Hepatic stellate cell (primary cell): Measurements from ENCODE around the gene CFTR.
"Not testable (repeated sequence)": the region's sequence is repeated elsewhere in the genome, so short reads cannot be mapped to it uniquely, and the experiment has no call there.

Experiments
- DNase-seq: peaks from one replicate; pipeline ENCODE4 v3.0.0; 2011; ENCODE audit warnings: low spot score

The CFTR gene

GRCh38 chr7:117479225-117480054 lies at the start of gene CFTR:
Gene CFTR (plus strand): TSS chr7:117480025. CDS start chr7:117480095, 70 bp downstream.
- no peak for DNase-seq

GRCh38 chr7:117435475-117436043 lies 44.3 kb upstream of the CFTR start:
- DNase-seq, result no peak

GRCh38 chr7:117444646-117445045 lies 35.2 kb upstream of the CFTR start:
- DNase-seq, result no peak

- DNase-seq, result no peak
These were observed 34.6 kb upstream of the CFTR start for GRCh38 chr7:117445206-117445605.

- no peak for DNase-seq
These were observed 33.5 kb upstream of the CFTR start for GRCh38 chr7:117446220-117446815.

- no peak for DNase-seq
These were observed 31.2 kb upstream of the CFTR start for GRCh38 chr7:117448655-117449054.

- DNase-seq, result no peak
These were observed 20.7 kb upstream of the CFTR start for GRCh38 chr7:117458977-117459583.

- no peak for DNase-seq
These were observed 20.1 kb upstream of the CFTR start for GRCh38 chr7:117459735-117460134.

GRCh38 chr7:117460815-117461214 lies 19.0 kb upstream of the CFTR start:
- DNase-seq, result not testable (repeated sequence)

GRCh38 chr7:117468174-117468573 lies 11.7 kb upstream of the CFTR start:
- DNase-seq, result no peak

GRCh38 chr7:117470777-117471176 lies 9.0 kb upstream of the CFTR start:
- DNase-seq, result no peak

GRCh38 chr7:117472335-117472734 lies 7.5 kb upstream of the CFTR start:
- DNase-seq, result no peak

- DNase-seq, result no peak
These were observed 3.1 kb upstream of the CFTR start for GRCh38 chr7:117476557-117477215.

- DNase-seq, result no peak
These were observed 995 bp upstream of the CFTR start for GRCh38 chr7:117478836-117479224.

GRCh38 chr7:117480055-117480362 lies 184 bp downstream of the CFTR start:
- no peak for DNase-seq

- no peak for DNase-seq
These were observed 1.2 kb downstream of the CFTR start for GRCh38 chr7:117480978-117481377.

GRCh38 chr7:117485118-117485620 lies 5.3 kb downstream of the CFTR start:
- DNase-seq, result no peak

GRCh38 chr7:117489016-117489415 lies 9.2 kb downstream of the CFTR start:
- no peak for DNase-seq

- DNase-seq, result no peak
These were observed 9.6 kb downstream of the CFTR start for GRCh38 chr7:117489430-117489829.

GRCh38 chr7:117489911-117490310 lies 10.1 kb downstream of the CFTR start:
- no peak for DNase-seq

- DNase-seq, result no peak
These were observed 12.8 kb downstream of the CFTR start for GRCh38 chr7:117492649-117493048.

GRCh38 chr7:117493460-117493859 lies 13.6 kb downstream of the CFTR start:
- DNase-seq, result no peak
